GM21423 (cell line): ENCODE results near the gene NKD1.

Experiments
- ATAC-seq: cut with Tn5 transposase; IDR thresholded peaks from one replicate; pipeline ENCODE4 v1.9.1; 2021; ENCODE audit warnings: mild to moderate bottlenecking, moderate library complexity; ENCODE audit not compliant: unreplicated experiment

The NKD1 gene

GRCh38 chr16:50611995-50612848 lies 64.0 kb downstream of the NKD1 start:
- ATAC-seq = no peak

GRCh38 chr16:50612849-50613198 lies 64.6 kb downstream of the NKD1 start:
- no peak for ATAC-seq

- no peak for ATAC-seq
These were observed 65.2 kb downstream of the NKD1 start for GRCh38 chr16:50613281-50613963.

GRCh38 chr16:50613964-50614474 lies 65.8 kb downstream of the NKD1 start:
- no peak for ATAC-seq

- no peak for ATAC-seq
These were observed 66.9 kb downstream of the NKD1 start for GRCh38 chr16:50614955-50615724.

- no peak for ATAC-seq
These were observed 67.7 kb downstream of the NKD1 start for GRCh38 chr16:50615891-50616290.

- ATAC-seq = no peak
These were observed 68.2 kb downstream of the NKD1 start for GRCh38 chr16:50616386-50616785.

GRCh38 chr16:50616883-50617645 lies 68.9 kb downstream of the NKD1 start:
- no peak for ATAC-seq

GRCh38 chr16:50617646-50618184 lies 69.5 kb downstream of the NKD1 start:
- ATAC-seq = no peak

GRCh38 chr16:50618238-50618918 lies 70.2 kb downstream of the NKD1 start:
- ATAC-seq = no peak

- no peak for ATAC-seq
These were observed 71.7 kb downstream of the NKD1 start for GRCh38 chr16:50619702-50620491.

- no peak for ATAC-seq
These were observed 72.7 kb downstream of the NKD1 start for GRCh38 chr16:50620646-50621451.

- no peak for ATAC-seq
These were observed 73.2 kb downstream of the NKD1 start for GRCh38 chr16:50621452-50621792.

GRCh38 chr16:50622029-50622428 lies 73.8 kb downstream of the NKD1 start:
- no peak for ATAC-seq

GRCh38 chr16:50622643-50623369 lies 74.6 kb downstream of the NKD1 start:
- ATAC-seq = no peak

- no peak for ATAC-seq
These were observed 76.3 kb downstream of the NKD1 start for GRCh38 chr16:50624449-50624970.

GRCh38 chr16:50625374-50625773 lies 77.2 kb downstream of the NKD1 start:
- ATAC-seq = no peak
